ENCODE data around the gene FLOT2.

- no peak for TF ChIP-seq CTCF (IDR thresholded peaks at IDR 0.05 in 4 of 5, conservative IDR thresholded peaks at IDR 0.05 in 1 of 5)
- no peak for TF ChIP-seq POLR2A (IDR thresholded peaks at IDR 0.05)
Measured at GRCh38 chr17:28861393-28862203, 35.9 kb downstream of the FLOT2 start.

All from gastrocnemius medialis (tissue), 4 donors.